ES-I3 (cell line): ENCODE data around the gene SHISA9.

Experiments
- H3K36me3 ChIP-seq: 2 replicates; pipeline ENCODE4 v1.6.1; 2013; ENCODE audit warnings: mild to moderate bottlenecking, low read length, control low read depth, moderate library complexity; ENCODE audit not compliant: insufficient read depth
- H3K4me1 ChIP-seq: 2 replicates; pipeline ENCODE4 v1.6.1; 2013; ENCODE audit warnings: mild to moderate bottlenecking, control low read depth, low read length; ENCODE audit not compliant: insufficient read depth
- H3K9ac ChIP-seq: 2 replicates; pipeline ENCODE4 v1.6.1; 2013; ENCODE audit warnings: low read depth, mild to moderate bottlenecking, low read length, moderate library complexity
- H3K9me3 ChIP-seq: 2 replicates; pipeline ENCODE4 v1.6.1; 2013; ENCODE audit warnings: mild to moderate bottlenecking, low read length, moderate library complexity; ENCODE audit not compliant: control insufficient read depth, insufficient read depth

SHISA9 gene

DNA sequence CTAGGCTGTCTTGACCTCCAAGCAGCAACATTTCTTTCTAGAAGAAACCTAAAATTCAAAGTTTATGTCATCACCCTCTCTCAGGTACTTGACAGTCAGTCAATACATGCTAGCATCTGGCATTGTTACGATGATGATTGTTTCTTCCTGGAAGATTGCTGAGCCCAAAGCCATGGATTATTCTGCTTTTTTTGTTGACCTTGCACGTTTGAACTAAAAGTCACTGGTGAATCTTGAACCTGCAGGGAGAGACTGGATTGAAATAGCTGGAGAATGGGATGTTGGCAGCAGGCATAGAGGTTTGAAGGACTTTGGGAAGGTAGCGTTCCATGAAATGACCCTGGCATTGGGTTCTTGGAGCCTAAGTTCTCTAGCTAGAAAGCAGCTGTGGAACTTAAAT is 42.9 kb downstream of the SHISA9 start:
- Histone ChIP-seq H3K36me3 (no peaks in the 10 kb centered on the region; the same call in 1 of the 2 replicates), H3K4me1 (no peaks in the 10 kb centered on the region), H3K9me3 (no peaks in the 10 kb centered on the region), H3K9ac (no peak overlapping the region)

DNA sequence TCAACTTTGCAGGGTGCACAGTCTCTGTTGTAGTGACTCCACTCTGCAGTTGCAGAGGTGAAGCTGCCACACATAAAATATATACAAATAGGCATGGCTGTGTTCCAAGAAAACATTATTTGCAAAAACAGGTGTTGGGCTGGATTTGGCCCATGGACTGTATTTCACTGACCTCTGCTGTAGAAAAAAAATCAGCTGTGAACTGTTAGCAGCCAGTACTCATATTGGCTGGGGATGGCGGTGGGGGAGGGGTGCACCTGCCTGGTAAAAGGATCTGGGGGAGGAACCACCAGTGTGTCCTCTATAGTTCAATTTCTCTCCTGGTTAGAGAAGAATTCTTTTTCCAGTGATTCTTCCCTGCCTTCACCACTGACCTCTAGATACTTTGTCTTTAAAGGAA is 50.0 kb downstream of the SHISA9 start:
- Histone ChIP-seq H3K9ac (no peak overlapping the region), H3K9me3 (no peaks in the 10 kb centered on the region), H3K36me3 (no peaks in the 10 kb centered on the region), H3K4me1 (peaks cover 6% of the 10 kb centered on the region)

DNA sequence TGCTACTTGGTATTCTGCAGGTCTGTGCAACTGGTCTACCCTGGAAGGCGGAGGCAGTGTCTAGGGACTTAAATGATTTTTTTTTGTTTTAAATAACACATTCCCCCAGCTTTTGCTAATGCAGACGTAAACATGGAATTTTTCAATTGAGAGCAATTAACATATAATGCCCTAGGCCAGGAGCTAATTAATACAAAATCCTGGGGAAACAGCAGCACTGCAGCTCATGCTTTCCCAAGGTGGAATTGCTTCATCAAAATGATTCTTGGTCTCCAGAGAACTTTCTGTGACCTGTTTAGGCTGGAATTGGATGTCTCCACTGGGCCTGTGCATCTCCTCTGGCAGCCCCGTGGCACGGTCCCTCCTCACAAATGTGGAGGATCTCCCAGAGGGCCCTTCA is 50.6 kb downstream of the SHISA9 start:
- Histone ChIP-seq H3K9me3 (no peaks in the 10 kb centered on the region), H3K9ac (no peak overlapping the region), H3K36me3 (no peaks in the 10 kb centered on the region), H3K4me1 (peaks cover 6% of the 10 kb centered on the region)

DNA sequence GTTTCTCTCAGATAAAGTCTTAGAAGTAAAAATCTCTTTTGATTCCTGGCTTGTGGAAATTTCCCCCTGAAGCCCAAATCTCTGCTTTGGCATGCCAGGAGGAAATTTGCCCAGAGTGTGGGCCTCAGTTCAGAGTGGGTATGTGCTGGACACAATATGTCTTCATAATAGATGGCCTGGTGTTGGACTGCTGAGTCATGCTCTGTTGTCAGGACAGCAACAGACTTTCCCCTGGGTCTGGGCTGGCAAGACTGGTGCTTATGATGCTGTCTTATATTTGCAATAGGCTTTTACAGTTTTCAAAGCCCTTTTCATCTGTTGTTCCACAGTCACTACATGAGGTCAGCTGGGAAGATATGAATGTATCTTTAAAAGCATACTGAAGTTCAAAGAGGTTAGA is 57.0 kb downstream of the SHISA9 start:
- Histone ChIP-seq H3K9ac (no peak overlapping the region), H3K36me3 (no peaks in the 10 kb centered on the region), H3K4me1 (peaks cover 6% of the 10 kb centered on the region), H3K9me3 (peaks cover 2% of the 10 kb centered on the region; the same call in 1 of the 2 replicates)

DNA sequence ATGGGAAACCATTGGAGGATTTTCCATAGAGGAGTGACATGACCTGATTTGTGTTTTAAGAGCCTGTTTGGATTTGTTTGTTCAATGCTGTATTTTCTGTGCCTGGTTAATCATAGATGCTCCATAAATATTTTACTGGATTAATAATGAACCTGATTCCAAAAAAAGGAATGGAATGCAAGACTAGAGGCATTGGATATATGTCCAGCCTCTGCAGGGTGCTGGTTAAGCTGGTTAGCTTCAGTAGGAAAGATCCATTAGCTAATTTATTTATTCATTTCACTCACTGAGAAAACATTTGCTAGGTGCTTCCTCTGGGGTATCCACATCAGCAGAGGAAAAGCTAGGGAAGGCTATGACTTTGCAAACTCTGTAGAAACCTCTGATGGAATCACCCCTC is 57.7 kb downstream of the SHISA9 start:
- H3K4me1 ChIP-seq, result peaks cover 6% of the 10 kb centered on the region
- peaks cover 2% of the 10 kb centered on the region; the same call in 1 of the 2 replicates for H3K9me3 ChIP-seq
- H3K36me3 ChIP-seq, result no peaks in the 10 kb centered on the region
- no peak overlapping the region for H3K9ac ChIP-seq

DNA sequence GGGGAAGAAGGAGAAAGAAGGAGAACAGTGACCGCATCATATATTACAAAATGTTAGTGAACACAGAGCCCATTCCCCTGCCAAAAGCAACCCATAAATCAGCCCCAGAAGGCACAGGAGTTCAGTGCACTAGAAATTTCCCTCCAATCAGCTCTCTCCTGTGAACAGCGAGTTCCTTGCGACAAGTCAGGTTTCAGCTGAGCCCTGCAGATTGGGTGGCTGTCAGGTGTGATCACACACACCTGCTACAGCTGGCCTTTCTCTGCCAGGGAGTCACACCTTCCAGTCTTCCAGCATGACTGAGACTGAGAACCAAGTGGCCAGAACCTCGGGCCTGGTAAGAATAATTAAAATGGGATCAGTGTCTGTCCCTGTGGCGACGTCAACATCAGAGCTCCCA is 60.2 kb downstream of the SHISA9 start:
- peaks cover 2% of the 10 kb centered on the region; the same call in 1 of the 2 replicates for H3K9me3 ChIP-seq
- H3K9ac ChIP-seq, result no peak overlapping the region
- no peaks in the 10 kb centered on the region for H3K36me3 ChIP-seq
- H3K4me1 ChIP-seq, result no peaks in the 10 kb centered on the region

DNA sequence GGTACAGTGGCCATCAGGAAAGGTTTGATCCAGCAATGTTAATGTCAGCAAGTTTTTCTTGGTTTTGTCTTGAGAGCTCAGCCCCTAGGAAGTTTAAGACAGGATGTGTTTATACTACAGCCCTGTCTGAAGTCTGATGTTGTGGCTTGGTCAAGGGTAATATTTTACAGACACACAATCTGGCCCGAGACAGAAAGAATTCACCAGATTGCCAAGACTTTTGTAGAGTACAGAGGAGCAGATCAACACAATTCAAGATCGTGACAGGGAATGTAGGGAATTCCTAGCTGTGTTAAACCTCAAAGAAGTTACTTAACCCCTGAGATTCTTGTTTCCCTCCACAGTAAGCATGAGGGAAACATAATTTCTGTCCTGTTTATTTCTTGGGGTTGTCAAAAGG is 63.1 kb downstream of the SHISA9 start:
- H3K4me1 ChIP-seq, result no peaks in the 10 kb centered on the region
- no peaks in the 10 kb centered on the region for H3K36me3 ChIP-seq
- no peak overlapping the region for H3K9ac ChIP-seq
- H3K9me3 ChIP-seq, result peaks cover 2% of the 10 kb centered on the region; the same call in 1 of the 2 replicates

DNA sequence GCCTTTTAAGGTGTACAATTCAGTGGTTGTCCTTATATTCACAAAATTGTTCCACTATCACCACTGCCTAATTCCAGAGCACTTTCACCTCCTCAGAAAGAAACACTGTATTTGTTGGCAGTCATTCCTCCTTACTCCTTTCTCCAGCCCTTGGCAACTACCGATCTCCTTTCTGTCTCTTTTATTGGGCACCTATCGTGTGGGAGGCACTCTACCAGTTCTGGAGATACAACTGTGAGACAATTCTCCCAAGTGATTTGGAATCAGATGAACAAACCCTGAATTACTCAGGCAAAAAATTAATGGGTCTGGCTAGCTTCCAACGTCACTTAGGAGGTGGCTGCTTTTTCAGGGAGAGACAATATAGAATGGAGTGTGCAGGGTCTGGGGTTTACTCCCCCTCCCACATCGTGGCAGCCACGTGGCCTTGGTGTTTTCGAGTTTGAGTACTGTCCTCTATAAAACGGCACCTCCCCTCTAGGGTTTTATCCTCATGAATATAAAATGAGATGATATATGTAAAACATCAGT is 63.9 kb downstream of the SHISA9 start:
- Histone ChIP-seq H3K36me3 (no peaks in the 10 kb centered on the region), H3K9ac (no peak overlapping the region)

DNA sequence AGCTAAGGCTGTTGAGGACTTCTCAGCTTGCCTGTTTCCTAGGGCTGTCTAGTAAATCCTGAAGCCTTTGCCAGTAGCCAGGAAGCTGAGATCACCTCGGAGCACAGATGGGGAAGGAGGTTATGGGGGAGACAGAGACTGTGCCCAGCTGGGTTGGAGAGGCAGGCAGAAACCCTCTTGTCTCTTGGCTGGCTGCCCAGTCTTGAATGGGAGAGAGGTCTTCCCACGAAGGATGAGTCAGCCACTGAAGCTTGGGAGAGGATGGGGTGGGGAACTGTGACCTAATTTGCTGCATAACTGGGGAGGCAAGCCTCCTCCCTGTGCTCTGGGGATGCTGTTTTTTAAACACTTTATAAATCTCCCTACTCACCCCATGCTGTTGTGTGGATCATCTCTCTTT is 69.8 kb downstream of the SHISA9 start:
- Histone ChIP-seq H3K9me3 (no peaks in the 10 kb centered on the region), H3K4me1 (peaks cover 9% of the 10 kb centered on the region; the same call in 1 of the 2 replicates), H3K9ac (no peak overlapping the region), H3K36me3 (no peaks in the 10 kb centered on the region)

More for the DNA sequence above, 63.9 kb downstream of the SHISA9 start:
- Histone ChIP-seq H3K9me3 (peaks cover 2% of the 10 kb centered on the region; the same call in 1 of the 2 replicates), H3K4me1 (no peaks in the 10 kb centered on the region)

DNA sequence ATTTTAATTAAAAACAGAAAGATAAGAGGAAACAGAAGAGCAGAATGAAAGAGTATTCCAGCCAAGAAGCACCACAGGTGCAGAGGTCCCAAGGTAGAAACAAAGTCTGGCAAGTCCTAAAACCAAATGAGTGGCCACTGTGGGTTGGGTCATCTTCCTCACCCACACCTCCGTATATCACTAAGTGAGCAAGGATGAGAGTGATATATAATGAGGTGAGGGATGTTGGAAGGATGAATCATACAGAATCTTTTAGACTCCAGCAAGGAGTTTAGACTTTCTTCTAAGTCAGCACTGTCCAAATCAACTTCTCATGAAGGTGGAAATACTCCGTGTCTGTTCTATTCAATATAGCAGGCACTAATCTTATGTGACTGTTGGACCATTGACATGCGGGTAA is 70.8 kb downstream of the SHISA9 start:
- Histone ChIP-seq H3K36me3 (no peaks in the 10 kb centered on the region), H3K4me1 (peaks cover 15% of the 10 kb centered on the region; the same call in 1 of the 2 replicates), H3K9me3 (no peaks in the 10 kb centered on the region), H3K9ac (no peak overlapping the region)

DNA sequence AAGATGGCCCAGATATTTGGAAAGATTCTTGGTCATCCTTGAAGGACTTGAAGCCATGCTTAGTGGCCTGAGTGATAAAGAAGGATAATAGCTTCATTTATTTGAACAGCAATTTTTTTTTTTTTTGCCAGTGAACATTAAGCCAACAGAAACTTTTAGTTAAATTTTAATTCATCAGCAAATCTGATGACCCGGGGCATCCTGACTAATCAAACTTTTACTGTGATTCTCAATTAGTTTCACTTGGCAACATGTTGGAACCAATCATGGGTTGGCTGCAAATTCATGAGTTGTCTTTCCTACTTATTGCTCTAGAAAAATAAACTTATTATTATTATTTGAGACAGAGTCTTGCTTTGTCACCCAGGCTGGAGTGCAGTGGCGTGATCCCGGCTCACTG is 74.4 kb downstream of the SHISA9 start:
- Histone ChIP-seq H3K9me3 (peaks cover 4% of the 10 kb centered on the region; the same call in 1 of the 2 replicates), H3K9ac (no peak overlapping the region), H3K4me1 (peaks cover 14% of the 10 kb centered on the region; the same call in 1 of the 2 replicates), H3K36me3 (no peaks in the 10 kb centered on the region)

DNA sequence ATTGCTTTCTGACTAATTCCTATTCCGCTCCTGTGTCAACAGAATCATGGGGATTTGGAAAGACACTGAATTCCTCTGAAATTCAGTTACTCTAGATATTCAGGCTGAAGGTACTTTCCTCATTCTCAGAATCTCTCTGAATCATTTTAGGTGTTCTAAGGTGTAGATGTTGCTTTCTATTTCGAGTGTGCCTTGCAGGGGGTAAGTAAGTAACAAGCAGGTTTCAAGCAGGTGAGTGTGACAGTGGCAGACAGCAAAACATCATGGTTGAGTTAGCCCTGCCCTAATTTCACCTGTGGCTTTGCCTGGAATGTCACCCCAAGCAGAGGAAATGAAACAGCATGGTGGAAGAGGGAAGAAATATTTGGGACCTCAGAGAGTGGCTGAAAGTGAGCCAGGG is 75.1 kb downstream of the SHISA9 start:
- Histone ChIP-seq H3K9ac (no peak overlapping the region), H3K36me3 (peaks cover 1% of the 10 kb centered on the region; the same call in 1 of the 2 replicates), H3K9me3 (peaks cover 4% of the 10 kb centered on the region), H3K4me1 (peaks cover 7% of the 10 kb centered on the region; the same call in 1 of the 2 replicates)

DNA sequence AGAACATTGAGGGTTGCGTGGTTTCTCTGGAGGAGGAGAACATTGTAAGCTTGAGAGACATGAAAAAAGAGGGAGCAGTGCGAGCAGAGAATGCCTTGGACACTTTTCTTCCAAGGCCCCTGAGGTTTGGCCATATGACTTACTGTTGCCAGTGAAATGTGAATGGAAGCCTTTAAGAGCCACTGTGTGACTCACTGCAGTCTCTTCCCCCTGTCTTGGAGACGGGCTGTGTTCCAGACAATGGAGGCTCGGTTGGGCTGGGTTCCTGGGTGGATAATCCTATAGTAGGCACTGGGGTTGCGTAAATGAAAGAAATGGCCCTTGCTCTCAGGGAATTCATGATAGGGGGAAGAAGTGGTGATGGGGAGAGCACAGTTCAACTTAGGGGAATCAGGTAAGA is 75.5 kb downstream of the SHISA9 start:
- Histone ChIP-seq H3K9ac (no peak overlapping the region), H3K36me3 (peaks cover 4% of the 10 kb centered on the region; the same call in 1 of the 2 replicates), H3K4me1 (peaks cover 6% of the 10 kb centered on the region; the same call in 1 of the 2 replicates), H3K9me3 (peaks cover 4% of the 10 kb centered on the region)

DNA sequence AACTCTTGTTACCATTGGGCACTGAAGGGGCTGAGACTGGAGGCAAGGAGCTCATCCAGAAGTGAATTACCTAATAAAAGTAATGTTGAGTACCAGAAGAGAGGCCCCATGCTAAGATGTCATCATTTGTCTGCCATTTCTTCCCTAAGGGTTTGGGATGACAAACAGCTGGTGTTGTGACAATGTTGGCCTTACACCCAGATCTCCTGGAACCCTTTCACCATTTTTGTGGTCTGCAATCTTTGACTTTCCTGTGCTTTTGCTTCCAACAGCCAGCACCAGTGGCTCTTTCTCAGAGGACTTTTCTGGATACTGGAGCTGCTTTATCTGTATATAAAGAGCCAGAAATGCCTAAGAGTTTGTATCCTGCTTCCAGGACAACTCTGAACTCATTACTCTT is 84.1 kb downstream of the SHISA9 start:
- Histone ChIP-seq H3K9ac (no peak overlapping the region), H3K36me3 (peaks cover 7% of the 10 kb centered on the region; the same call in 1 of the 2 replicates), H3K4me1 (no peaks in the 10 kb centered on the region), H3K9me3 (peaks cover 10% of the 10 kb centered on the region)

DNA sequence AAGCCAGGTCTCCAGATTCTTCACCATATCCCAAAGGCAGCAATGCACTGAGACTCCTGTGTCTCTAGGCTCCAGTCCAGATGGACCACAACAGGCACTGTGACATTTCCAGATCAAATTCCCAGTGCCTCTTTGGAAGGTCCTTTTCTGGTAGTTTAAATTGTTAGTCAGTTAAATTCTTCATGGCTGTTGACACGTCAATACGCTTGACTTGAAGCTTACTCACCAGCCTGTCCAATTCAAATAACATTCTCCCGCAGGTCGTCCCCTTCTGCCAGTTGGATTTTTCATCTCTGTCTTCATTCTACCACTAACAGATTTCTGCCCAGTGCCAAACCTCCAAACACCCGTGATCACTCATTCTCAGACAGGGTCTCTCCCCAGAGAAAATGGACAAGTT is 86.7 kb downstream of the SHISA9 start:
- Histone ChIP-seq H3K9me3 (peaks cover 10% of the 10 kb centered on the region; the same call in 1 of the 2 replicates), H3K4me1 (no peaks in the 10 kb centered on the region), H3K9ac (no peak overlapping the region), H3K36me3 (peaks cover 3% of the 10 kb centered on the region; the same call in 1 of the 2 replicates)
